NOMO-1 treated with dmso at 0.1 percent for 144 hours (cell line): ENCODE results near the gene LETMD1.

Experiments used
- DNase-seq: peaks from one replicate; lab custom pipeline; 2025; ENCODE audit not compliant: unreplicated experiment; lab: John Stamatoyannopoulos, UW

LETMD1 gene

DNA sequence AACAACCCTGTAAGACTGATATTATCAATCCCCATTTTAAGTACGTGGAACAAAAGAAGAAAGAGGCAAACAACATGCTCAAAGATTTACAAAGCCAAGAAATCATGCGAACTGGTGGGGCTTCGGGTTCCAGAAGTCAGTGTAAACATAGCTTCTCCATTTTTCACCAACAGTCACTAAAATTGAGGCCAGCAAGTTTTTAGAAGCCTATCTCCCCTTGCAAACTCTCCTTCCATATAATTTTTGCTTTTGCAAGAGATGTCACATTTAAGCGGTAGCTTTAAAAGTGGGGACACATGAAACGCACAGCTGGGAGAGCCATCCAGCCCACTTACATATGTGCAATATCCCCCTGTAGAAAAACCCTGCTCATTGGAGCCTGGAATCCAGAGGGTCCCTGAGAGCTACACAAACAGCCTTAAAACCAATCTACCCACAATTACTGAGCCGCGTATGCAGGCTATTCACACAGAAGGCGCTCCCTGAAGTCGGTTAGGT is 22.7 kb upstream of the LETMD1 start:
- no peak for DNase-seq

DNA sequence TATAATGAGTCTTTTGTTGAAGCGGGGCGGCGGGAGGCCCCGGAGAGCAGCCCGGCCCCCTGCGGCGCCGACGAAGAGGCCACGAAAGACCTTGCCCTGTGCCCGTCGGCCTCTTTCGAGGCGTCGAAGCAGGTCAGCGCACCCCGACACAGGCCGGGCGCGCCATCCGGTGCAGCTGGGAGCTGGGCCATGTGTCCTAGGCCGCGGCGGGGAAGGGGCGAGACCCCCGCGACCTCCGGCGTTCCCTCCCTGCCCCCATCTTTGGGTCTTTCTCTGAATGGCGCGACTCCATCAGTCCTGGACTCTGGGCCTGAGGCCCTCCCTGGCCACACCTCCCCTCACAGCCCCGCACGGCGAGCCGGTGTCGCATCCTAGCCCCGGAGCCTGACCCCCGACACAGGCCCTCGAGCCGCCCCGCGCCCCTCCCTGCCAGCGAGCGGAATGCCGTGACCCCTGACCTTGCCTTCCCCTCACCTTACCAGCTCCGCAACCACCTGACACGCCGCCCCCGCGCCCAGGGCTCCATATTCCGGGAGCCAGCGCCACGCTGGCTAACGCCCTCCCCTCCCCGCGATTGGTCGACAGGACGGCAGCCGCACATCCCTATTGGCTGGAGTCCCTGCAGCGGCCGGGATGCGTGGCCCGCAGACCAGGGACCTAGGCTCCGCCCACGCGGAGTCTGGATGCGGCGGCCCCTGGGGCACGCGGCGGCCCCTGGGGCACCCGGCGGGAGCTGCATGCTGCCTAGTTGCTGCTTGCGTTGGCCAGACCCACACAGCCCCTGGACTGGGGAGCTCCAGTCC is 22.1 kb upstream of the LETMD1 start, which contains the start of gene SLC11A2:
Gene SLC11A2 (minus strand): TSS at position 549 of the 803 bp plus-strand sequence. CDS start 15,656 bp downstream, outside the sequence.
- DNase-seq, result peak; percentile 93

- no peak for DNase-seq
Observed at GRCh38 chr12:51027342-51027835, 20.7 kb upstream of the LETMD1 start.

- peak; percentile 44 for DNase-seq
Observed at GRCh38 chr12:51028126-51028812, 19.9 kb upstream of the LETMD1 start.

DNA sequence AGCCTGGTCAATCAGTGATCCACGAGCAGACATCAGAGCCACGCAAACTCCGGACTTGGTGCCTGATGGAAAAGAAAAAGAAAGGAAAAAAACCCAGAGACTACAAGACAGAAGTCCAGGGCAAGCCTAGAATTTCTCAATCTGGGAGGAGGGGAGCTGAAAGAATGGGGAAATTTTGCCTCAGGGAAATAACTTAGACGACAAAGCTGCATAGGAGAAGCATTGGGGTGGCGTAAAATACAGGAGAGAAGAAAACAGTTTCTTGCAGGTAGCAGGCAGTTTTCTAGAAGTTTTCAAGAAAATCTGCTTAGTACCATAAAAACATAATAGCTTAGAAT is 19.3 kb upstream of the LETMD1 start:
- no peak for DNase-seq

DNA sequence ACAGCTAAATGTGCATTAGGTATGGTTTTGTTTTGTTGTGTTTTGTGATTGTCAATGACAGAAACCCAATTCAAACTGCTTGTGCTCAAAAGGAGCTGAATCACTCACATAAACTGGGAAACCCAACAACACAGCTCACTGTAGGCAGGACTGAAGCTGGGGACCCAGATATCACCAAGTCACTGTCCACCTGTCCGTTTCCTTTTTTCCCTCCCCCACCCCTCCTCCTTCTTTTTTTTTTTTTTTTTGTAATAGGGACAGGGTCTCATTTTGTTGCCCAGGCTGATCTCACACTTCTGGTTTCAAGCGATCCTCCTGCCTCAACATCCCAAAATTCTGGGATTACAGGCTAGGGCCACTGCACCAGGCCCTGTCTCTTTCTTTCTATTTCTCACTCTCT is 15.1 kb upstream of the LETMD1 start:
- DNase-seq, result no peak

DNA sequence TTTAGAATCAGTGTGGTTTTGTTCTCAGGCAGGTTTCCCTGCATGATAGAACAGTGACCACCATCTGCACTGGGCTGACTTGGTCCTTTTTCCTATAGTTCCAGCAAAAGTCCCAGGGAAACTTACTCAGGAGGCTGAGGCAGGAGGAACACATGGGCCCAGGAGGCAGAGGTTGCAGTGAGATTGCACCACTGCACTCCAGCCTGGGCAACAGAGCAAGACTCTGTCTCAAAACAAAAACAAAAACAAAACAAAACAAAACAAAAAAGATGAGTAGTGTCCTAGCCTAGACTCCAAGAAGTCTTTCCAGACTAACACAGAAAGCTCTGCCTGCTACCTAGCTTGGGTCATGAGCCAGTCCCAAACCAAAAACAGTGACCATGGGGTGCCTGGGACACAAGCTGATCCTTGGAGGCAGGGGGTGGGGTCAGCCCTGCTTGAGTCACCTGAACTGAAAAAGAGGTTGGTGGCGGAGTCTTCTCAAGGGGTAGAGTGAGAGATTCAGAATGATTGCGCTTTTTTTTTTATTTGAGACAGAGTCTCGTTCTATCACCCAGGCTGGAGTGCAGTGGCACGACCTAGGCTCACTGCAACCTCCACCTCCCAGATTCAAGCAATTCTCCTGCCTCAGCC is 14.6 kb upstream of the LETMD1 start:
- no peak for DNase-seq

DNA sequence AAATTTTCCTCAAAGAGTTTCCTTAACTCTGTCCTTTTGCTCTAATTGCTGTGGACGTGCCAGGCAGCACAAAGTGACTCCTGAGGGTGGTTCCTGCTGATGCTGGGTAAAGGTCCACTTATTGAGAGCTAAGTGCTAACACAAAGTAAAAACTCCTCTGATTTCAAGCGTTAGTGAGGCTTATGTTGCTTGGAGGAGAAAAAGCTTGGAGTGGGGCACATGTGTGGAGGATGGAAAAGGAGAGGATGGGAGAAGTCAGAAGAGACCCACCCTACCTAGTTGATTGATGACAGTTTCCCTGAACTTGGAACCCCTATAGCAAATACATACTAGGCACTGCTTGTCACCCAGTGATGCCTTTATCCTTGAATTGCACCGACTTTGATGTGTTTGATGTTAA is 11.8 kb upstream of the LETMD1 start:
- DNase-seq, result no peak

DNA sequence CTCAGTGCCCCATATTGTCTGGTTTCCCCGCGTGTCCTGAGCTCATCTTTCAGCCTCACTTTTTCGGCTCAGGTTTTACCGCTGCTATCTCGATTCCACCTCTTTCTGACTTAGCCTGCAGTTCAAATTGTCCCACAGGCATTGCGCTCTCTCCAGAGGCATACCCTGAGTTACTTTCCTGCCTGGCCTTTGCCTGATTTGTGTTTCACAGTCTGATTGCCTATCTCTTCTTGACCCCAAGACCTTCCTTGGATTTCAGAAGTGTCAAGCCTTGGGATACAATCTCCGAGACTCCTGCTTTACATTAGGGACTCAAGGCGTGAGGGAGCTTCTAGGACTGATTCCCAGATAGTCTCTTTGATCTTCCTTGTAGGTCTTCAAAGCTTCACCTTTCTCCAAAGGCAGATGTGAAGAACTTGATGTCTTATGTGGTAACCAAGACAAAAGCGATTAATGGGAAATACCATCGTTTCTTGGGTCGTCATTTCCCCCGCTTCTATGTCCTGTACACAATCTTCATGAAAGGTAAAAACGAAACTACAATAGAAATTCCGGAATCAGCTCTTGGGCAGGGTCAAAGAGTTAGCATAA is 629 bp downstream of the LETMD1 start:
- no peak for DNase-seq

DNA sequence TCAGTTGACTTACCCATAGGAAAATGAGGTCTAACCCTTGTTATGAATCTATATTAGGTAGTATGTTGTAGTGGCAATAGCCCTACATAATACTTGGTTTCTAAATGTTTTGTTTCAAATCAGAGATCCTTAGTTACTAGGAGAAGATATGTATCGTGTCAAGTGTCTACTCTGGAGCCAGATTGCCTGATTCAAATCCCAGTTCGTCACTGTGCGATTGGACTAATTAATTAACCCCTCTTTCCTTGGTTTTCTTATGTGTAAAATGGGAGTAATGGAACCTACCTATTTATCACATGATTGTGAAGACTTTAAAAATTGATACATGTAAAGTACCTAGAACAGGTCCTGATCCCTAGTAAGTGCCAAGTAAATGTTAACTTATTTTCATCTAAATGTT is 1.4 kb downstream of the LETMD1 start:
- DNase-seq, result no peak

DNA sequence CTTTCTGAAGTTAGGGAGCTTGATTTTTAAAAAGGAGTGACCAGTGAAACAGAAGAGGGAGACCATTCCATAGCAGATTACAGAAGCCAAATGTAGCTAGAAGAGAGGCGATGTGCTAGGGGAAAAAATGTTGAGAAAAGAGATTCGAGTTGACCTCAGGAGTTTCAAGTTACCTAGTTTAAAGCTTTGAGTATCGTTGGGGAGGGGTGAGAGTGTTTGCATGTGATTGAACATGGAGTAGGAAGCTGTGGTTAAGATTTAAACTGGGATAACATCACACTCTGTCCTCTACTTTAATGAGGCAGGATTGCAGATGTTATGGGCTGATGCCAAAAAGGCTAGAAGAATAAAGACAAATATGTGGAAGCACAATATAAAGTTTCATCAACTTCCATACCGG is 3.7 kb downstream of the LETMD1 start:
- DNase-seq, result no peak

DNA sequence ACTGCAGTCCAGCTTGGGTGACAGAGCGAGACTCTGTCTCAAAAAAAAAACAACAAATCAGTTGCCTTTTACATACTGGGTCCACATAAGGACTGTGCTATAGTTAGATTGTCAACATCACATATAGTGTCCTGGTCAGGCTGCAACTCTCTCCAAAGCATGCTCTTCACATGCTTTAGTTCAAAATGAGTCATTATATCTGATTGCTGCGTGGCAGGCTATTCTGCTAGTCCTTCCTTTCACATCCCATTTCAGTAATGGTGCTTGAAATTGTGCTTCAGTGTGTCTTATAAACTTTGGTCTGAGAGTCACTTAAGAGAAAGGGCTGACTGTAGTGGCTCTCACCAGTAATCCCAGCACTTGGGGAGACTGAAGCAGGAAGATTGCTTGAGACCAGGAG is 6.9 kb downstream of the LETMD1 start:
- DNase-seq, result no peak

- DNase-seq, result peak; percentile 75
Observed at GRCh38 chr12:51056242-51056641, 8.1 kb downstream of the LETMD1 start.

GRCh38 chr12:51059086-51059485 is 11.0 kb downstream of the LETMD1 start:
- DNase-seq, result no peak

DNA sequence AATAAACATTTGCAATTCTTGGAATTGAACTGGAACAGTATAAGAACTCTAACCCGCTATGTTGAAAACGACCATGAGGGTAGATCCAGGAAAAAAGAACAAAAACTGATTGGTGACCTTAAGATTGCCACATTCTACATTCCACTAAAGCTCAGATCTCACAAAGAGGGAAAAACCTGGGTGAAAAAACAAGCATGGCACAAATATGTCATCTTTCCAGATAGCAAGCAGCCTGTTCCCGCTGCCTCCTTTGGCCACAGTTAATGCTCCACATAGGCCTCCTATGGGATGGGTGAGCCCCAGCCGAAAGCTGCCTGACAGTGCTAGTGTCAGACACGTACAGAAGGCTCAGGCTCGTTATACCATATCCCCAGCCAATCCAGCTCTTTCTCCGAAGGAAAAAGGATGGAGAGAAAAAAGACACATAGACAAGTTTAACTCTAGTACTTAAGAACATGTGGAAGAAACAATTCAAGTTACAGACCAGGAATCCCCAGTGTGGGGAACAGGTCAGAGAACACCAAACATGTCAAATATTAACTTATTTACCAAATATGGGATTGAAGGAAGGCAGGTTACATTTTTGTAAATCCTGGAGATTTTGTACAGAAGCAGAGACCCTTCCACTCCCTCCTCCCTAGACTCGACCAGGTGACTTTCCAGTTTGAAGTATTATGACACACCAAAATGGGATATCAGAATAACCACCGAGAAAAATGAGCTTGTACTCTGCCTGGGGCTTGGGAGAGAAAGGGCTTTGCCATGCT is 14.7 kb downstream of the LETMD1 start:
- DNase-seq, result no peak

GRCh38 chr12:51065530-51065929 is 17.4 kb downstream of the LETMD1 start:
- no peak for DNase-seq

DNA sequence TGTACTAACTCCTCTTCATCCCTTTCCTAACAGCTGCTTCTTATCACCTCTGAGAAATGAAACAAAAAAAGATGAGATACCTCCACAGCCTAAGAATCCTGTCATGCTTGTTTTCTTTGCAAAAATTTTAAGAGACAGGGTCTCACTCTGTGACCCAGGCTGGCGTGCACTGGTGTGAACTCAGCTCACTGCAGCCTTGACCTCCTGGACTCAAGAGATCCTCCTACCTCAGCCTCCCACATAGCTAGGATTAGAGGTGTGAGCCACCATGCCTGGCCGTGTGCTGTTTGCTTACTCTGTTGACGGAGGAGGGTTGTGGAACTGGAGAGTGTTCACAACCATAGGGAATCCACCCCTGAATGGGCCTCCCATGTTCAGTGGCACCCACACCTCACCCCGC is 19.1 kb downstream of the LETMD1 start:
- DNase-seq, result no peak

DNA sequence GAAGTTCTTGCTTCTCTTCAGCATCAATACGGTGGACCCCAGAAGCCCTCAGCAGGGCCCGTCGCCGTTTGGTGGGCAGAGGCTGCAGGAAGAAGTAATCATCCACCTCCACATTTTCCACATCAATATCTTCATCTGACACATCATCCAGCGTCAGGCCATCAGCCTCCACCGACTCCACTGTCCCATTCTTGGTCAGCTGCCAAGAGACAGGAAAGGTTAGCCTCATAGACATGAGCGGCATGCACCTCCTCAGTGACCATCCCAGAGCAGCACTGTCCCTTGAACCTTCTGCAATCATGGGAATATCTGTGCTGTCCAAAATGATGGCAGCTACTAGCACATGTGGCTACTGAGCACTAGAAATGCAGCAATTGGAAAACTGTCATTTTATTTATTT is 19.6 kb downstream of the LETMD1 start:
- no peak for DNase-seq

GRCh38 chr12:51070004-51070403 is 21.9 kb downstream of the LETMD1 start:
- no peak for DNase-seq

- no peak for DNase-seq
Observed at GRCh38 chr12:51071663-51072062, 23.5 kb downstream of the LETMD1 start.

- DNase-seq, result no peak
Observed at GRCh38 chr12:51075390-51075789, 27.3 kb downstream of the LETMD1 start.
